GM12864 (cell line): ENCODE measurements around the gene VAPB.

Experiments
- DNase-seq: peaks from one replicate; pipeline ENCODE4 v3.0.0-alpha.2; 2011; ENCODE audit warnings: low read depth
- H3K4me3 ChIP-seq: 2 replicates; pipeline ENCODE4 v1.5.1; 2011; ENCODE audit warnings: mild to moderate bottlenecking, low read depth, low read length, control low read depth
- CTCF ChIP-seq: IDR thresholded peaks from 2 replicates; pipeline ENCODE4 v1.5.1; 2011; ENCODE audit warnings: low read depth, mild to moderate bottlenecking, moderate library complexity, low read length, control low read depth, inconsistent platforms; ENCODE audit errors: missing control alignments

VAPB gene

GRCh38 chr20:58349570-58349969 lies 39.5 kb upstream of the VAPB start:
- DNase-seq = no peak

GRCh38 chr20:58352468-58352867 lies 36.6 kb upstream of the VAPB start:
- no peak for DNase-seq
- TF ChIP-seq CTCF = no peak
- H3K4me3 ChIP-seq = no peak overlapping the region

More at GRCh38 chr20:58349570-58349969, 39.5 kb upstream of the VAPB start:
- H3K4me3 ChIP-seq = no peak overlapping the region
- no peak for TF ChIP-seq CTCF

GRCh38 chr20:58359441-58359840 lies 29.6 kb upstream of the VAPB start:
- no peak for TF ChIP-seq CTCF
- no peak for DNase-seq
- H3K4me3 ChIP-seq = no peak overlapping the region

GRCh38 chr20:58360936-58361335 lies 28.1 kb upstream of the VAPB start:
- H3K4me3 ChIP-seq = no peak overlapping the region
- no peak for DNase-seq
- TF ChIP-seq CTCF = no peak

- DNase-seq = no peak
- no peak overlapping the region for H3K4me3 ChIP-seq
- no peak for TF ChIP-seq CTCF
Measured at GRCh38 chr20:58361481-58362205, 27.4 kb upstream of the VAPB start.

GRCh38 chr20:58362206-58362516 lies 26.9 kb upstream of the VAPB start:
- no peak for DNase-seq
- H3K4me3 ChIP-seq = no peak overlapping the region
- no peak for TF ChIP-seq CTCF

- no peak for DNase-seq
- TF ChIP-seq CTCF = no peak
- H3K4me3 ChIP-seq = no peak overlapping the region
Measured at GRCh38 chr20:58362970-58363369, 26.1 kb upstream of the VAPB start.
